Purkinje cell (primary cell): Measurements from ENCODE around the gene OR5M8. TPM values are rescaled to one million over a fixed set of nuclear protein-coding genes. Genes with fewer than 3 reads are reported as not detected.

Experiments used
- polyA plus RNA-seq: library from polyadenylated mRNA; unstranded; fragments of >200 nt; fragmentation: Nextera tagmentation; gene quantifications from 2 replicates; pipeline ENCODE4 v1.2.1, GENCODE V29; 2014

OR5M8 gene
- polyA plus RNA-seq: not detected in 2 replicates

DNA sequence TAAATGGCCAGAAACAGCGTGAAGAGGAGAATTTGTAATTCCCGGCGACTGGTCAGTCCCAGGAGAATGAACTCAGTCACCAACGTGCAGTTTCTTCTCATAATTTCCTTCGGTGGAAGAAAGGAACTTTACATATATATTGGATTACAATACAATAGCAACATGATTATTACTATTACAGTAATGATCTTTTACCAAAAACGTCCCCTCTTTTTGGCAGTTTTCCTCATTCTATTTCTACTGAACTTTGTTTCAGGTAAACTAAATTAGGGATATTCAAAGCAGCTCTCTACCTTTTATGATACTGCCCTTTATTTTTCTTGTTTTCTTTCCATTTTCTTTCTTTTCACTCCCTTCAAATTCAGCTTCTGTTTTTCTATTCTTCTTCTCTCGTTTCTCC lies at the start of gene OR5M8:
OR5M8 (minus strand) TSS at position 101 of the 400 bp plus-strand sequence; CDS start at position 101, 0 bp downstream.

GRCh38 chr11:56473252-56473651 lies 17.9 kb downstream of the OR5M8 start, which contains the start of gene OR5M3:
TSS of gene OR5M3 (minus strand) at chr11:56473352. CDS start at chr11:56470497, 2,855 bp downstream.

Other genes with a start within 250 kb of the OR5M8 start
- not detected in 2 replicates for gene OR5T3, start 239.1 kb downstream of the OR5M8 start, polyA plus RNA-seq
- not detected in 2 replicates for gene OR5T1, start 217.2 kb downstream of the OR5M8 start, polyA plus RNA-seq
- not detected in 2 replicates for gene OR8H1, start 199.1 kb downstream of the OR5M8 start, polyA plus RNA-seq
- not detected in 2 replicates for gene OR8K3, start 176.2 kb downstream of the OR5M8 start, polyA plus RNA-seq
- not detected in 2 replicates for gene OR8K1, start 145.3 kb downstream of the OR5M8 start, polyA plus RNA-seq
- not detected in 2 replicates for gene OR8J1, start 137.1 kb downstream of the OR5M8 start, polyA plus RNA-seq
- gene OR8U1, start 115.7 kb downstream of the OR5M8 start, polyA plus RNA-seq: not detected in 2 replicates
- gene OR5AL1, start 78.7 kb downstream of the OR5M8 start, polyA plus RNA-seq: not detected in 2 replicates
- not detected in 2 replicates for gene OR5M3, start 18.0 kb downstream of the OR5M8 start, polyA plus RNA-seq
- gene OR5M11, start 51.9 kb upstream of the OR5M8 start, polyA plus RNA-seq: not detected in 2 replicates
- gene OR5M10, start 86.4 kb upstream of the OR5M8 start, polyA plus RNA-seq: not detected in 2 replicates
- not detected in 2 replicates for gene OR5M1, start 123.5 kb upstream of the OR5M8 start, polyA plus RNA-seq
- gene OR5AP2, start 151.1 kb upstream of the OR5M8 start, polyA plus RNA-seq: not detected in 2 replicates
- gene OR5AR1, start 172.3 kb upstream of the OR5M8 start, polyA plus RNA-seq: not detected in 2 replicates
- not detected in 2 replicates for gene OR9G1, start 207.7 kb upstream of the OR5M8 start, polyA plus RNA-seq